LNCAP (cell line): ENCODE data around the gene CLN5.

Source experiments
- TF ChIP-seq, protein P1 (sequence below): fragments of 450-650 bp; IDR thresholded peaks from 2 replicates; pipeline ENCODE4 v1.5.1; 2017; ENCODE audit warnings: mild to moderate bottlenecking

Gene CLN5

DNA sequence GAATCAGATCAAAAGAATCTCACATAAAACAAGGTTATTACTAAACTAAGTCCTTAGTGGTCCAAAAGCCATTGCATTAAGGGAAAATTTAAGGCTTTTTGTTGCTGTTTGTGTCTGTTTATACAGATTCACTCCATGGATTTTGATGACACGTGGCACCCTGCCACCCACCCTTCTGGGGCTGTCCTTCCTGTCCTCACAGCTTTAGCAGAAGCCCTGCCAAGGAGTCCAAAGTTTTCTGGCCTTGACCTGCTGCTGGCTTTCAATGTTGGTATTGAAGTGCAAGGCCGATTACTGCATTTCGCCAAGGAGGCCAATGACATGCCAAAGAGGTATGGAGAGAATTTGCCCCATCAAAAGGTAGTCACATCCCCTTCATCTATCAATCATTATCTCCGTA lies 36.7 kb upstream of the CLN5 start:
- TF ChIP-seq, protein P1, sequence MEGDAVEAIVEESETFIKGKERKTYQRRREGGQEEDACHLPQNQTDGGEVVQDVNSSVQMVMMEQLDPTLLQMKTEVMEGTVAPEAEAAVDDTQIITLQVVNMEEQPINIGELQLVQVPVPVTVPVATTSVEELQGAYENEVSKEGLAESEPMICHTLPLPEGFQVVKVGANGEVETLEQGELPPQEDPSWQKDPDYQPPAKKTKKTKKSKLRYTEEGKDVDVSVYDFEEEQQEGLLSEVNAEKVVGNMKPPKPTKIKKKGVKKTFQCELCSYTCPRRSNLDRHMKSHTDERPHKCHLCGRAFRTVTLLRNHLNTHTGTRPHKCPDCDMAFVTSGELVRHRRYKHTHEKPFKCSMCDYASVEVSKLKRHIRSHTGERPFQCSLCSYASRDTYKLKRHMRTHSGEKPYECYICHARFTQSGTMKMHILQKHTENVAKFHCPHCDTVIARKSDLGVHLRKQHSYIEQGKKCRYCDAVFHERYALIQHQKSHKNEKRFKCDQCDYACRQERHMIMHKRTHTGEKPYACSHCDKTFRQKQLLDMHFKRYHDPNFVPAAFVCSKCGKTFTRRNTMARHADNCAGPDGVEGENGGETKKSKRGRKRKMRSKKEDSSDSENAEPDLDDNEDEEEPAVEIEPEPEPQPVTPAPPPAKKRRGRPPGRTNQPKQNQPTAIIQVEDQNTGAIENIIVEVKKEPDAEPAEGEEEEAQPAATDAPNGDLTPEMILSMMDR = no peak

DNA sequence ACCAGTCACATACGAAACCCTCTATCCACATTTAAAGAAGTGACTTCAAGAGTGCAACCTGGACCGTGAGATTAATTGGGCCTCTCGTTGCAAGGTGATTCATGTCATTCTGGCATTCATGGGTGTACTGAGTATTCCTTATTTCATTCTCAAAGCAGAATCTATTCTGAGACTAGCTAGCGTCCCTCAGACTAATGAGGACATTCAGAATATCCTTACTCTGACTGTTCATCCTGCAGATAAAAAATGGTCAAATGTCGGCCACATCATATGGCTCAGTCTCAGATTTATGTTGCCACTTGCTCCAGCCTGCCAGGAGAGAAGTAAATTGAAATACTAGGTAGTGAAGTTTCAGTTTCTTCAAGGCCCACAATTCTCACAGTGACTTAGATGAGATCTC lies 36.2 kb upstream of the CLN5 start:
- TF ChIP-seq, protein P1 = no peak

DNA sequence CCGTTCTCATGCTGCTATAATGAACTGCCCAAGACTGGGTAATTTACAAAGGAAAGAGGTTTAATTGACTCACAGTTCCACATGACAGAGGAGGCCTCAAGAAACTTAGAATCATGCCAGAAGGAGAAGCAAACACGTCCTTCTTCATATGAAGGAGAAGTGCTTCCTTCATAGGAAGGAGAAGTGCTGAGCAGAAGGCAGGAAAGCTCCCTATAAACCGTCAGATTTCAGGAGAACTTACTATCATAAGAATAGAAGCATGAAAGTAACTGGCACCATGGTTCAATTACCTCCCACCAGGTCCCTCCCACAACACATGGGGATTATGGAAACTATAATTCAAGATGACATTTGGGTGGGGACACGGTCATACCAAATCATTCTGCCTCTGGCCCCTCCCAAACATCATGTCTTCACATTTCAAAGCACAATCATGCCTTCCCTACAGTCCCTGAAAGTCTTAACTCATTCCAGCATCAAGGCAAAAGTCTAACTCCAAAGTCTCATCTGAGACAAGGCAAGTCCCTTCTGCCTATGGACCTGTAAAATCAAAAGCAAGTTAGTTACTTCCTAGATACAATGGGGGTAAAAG lies 32.9 kb upstream of the CLN5 start:
- TF ChIP-seq, protein P1 = no peak

DNA sequence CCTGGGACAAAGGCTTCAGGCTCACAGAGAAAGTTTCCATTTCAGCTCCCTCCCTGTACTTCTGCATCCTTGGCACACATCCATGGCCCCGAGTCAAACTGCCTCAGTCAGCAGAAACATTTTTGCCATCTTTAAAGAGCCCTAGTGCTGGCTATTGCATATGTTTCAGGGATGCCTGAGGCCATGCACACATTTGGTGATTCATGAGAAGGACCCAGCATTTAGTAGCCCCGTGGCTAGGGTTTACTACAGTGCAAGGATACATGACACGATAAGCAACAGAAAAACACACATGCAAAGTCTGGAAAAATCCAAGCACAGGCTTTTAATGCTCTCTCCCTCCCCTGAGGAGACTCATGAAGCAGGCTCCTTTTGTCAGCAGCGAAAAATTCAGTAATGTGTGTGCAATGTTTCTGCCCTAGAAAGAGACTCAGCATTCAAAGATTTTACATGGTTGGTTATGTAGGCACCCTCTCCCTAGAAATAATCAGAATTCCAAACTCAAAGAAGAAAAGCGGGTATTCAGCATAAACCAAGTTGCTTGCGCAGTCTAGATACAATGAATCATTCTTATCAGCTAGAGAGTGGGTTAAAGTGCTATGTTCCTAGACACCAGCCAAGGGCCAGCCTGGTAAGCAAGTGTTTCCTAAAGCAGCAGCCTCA lies 26.0 kb upstream of the CLN5 start:
- TF ChIP-seq, protein P1 = no peak

DNA sequence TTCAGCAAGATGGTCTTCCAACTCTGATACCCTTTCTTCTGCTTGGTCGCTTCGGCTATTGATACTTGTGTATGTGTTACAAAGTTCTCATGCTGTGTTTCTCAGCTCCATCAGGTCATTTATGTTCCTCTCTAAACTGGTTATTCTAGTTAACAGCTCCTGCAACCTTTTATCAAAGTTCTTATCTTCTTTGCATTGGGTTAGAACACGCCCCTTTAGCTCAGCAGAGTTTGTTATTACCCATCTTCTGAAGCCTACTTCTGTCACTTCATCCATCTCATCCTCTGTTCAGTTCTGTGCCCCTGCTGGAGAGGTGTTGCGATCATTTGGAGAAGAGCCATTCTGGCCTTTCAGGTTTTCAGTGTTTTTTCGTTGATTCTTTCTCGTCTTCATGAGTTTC lies 24.9 kb upstream of the CLN5 start:
- TF ChIP-seq, protein P1 = no peak

DNA sequence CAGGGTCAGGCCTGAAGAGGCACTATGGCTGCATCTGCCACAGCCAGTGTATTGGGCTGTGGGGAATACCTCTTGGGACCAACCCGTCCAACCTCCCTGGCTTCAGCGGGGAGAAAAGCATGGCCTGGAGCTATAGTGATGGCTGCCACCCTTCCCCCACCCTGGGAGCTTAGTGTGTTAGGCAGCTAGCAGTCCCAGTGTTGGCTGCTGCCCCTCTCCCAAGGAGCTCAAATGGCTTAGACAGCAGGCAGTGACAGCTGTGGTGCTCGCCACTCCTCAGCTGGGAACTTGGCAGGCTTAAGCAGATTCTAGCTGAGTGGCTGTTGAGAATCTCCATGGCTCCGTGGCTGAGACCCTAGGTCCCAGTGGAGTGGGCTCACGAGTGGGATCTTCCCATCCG lies 23.8 kb upstream of the CLN5 start:
- TF ChIP-seq, protein P1 = no peak

DNA sequence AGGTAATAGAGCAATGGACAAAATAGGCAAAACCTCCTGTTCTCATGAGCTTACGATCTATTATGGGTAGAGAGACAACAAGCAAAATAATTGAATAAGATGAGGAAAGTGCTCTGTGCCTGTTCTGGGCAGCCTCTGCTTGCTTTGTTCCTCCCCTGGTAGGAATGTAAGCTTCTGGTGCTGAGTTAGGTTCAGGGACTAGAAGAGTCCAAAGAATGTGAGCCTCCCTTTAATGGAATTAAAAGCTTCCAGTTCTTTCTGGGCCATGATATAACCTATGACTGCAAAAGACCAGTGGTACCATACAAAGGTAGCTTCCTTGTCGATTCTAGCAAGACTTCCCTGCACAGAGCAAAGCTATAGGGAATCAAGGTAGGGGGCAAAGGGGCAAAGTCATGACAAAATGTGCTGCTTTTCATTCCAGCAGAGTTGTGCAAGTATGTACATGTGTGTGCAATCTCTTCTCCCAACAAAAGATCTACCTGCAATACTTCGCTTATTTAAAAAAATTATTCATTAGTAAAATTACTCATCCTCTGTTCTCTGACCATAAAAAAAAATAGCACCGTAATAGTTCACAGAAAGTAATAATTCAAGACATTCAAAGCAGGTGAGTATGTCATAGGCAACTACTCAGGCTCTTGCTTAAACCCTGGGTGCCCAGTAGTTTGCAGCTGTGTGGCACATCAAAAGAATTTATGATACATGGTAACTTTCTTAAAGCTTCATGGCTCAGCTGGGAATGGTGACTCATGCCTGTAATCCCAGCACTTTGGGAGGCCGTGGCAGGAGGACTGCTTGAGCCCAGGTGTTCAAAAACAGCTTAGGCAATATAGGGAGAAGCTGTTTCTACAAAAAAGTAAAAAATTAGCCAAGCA lies 22.2 kb upstream of the CLN5 start:
- TF ChIP-seq, protein P1 = no peak
